GM12865 (cell line): ENCODE data around the gene TEDC1.

ENCODE experiments used
- DNase-seq: peaks from one replicate; pipeline ENCODE4 v3.0.0; 2010; ENCODE audit warnings: low read depth
- H3K4me3 ChIP-seq: 2 replicates; pipeline ENCODE4 v1.5.1; 2011; ENCODE audit warnings: mild to moderate bottlenecking, low read depth, low read length, control low read depth
- TF ChIP-seq, protein P1 (sequence below): IDR thresholded peaks from 2 replicates; pipeline ENCODE4 v1.5.1; 2011; ENCODE audit warnings: low read length, control low read depth, low read depth, inconsistent platforms; ENCODE audit not compliant: insufficient read depth; ENCODE audit errors: missing control alignments

Gene TEDC1

GRCh38 chr14:105474483-105475268, 16.4 kb upstream of the TEDC1 start, which contains the start of gene CRIP2:
Gene CRIP2 (plus strand): TSS chr14:105474821. CDS start chr14:105474863, 42 bp downstream.
- peak within 1 kb of the TSS; percentile 38 for H3K4me3 ChIP-seq
- TF ChIP-seq, protein P1, sequence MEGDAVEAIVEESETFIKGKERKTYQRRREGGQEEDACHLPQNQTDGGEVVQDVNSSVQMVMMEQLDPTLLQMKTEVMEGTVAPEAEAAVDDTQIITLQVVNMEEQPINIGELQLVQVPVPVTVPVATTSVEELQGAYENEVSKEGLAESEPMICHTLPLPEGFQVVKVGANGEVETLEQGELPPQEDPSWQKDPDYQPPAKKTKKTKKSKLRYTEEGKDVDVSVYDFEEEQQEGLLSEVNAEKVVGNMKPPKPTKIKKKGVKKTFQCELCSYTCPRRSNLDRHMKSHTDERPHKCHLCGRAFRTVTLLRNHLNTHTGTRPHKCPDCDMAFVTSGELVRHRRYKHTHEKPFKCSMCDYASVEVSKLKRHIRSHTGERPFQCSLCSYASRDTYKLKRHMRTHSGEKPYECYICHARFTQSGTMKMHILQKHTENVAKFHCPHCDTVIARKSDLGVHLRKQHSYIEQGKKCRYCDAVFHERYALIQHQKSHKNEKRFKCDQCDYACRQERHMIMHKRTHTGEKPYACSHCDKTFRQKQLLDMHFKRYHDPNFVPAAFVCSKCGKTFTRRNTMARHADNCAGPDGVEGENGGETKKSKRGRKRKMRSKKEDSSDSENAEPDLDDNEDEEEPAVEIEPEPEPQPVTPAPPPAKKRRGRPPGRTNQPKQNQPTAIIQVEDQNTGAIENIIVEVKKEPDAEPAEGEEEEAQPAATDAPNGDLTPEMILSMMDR, result no peak
- no peak for DNase-seq

GRCh38 chr14:105475269-105476096, 15.6 kb upstream of the TEDC1 start:
- H3K4me3 ChIP-seq, result no peak overlapping the region
- DNase-seq, result no peak
- TF ChIP-seq, protein P1, result no peak

DNA sequence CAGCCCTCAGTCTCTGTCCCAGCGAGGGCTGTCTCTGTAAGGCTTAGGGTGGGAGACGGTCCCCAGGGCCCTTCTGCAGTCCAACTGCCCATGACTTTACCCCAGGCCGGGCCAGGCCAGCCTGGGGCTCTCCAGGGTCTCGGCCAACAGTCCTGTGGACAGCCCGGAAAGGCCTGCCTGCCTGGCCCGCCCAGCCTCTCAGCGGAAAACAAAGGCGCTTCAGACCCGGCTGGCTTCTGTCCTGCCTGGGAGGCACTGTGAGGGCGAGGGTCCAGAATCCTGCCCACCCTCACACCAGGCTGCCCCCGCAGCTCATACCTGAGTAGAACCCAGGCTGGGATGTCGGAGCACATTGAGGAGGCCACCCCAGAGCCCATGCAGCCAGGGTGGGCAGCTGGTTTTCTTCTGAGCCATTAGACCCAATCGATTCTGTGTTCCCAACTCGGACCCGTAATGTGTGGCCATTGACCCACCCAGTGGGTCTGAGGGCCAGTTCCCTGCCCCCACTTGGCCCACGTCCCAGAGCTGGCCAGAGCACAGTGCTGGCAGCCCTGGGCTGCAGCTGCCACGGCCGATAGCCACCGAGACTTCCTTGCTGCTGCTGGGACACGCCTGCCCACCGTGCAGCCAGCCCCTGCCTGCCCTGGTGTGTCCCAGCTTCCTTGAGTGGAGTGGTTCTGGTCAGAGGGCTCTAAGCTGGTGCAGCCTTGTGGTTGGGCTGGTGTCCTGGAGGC, 14.8 kb upstream of the TEDC1 start:
- H3K4me3 ChIP-seq, result no peak overlapping the region
- TF ChIP-seq, protein P1, result no peak
- no peak for DNase-seq

GRCh38 chr14:105476831-105477659, 14.0 kb upstream of the TEDC1 start:
- no peak for DNase-seq
- no peak overlapping the region for H3K4me3 ChIP-seq
- TF ChIP-seq, protein P1, result no peak

DNA sequence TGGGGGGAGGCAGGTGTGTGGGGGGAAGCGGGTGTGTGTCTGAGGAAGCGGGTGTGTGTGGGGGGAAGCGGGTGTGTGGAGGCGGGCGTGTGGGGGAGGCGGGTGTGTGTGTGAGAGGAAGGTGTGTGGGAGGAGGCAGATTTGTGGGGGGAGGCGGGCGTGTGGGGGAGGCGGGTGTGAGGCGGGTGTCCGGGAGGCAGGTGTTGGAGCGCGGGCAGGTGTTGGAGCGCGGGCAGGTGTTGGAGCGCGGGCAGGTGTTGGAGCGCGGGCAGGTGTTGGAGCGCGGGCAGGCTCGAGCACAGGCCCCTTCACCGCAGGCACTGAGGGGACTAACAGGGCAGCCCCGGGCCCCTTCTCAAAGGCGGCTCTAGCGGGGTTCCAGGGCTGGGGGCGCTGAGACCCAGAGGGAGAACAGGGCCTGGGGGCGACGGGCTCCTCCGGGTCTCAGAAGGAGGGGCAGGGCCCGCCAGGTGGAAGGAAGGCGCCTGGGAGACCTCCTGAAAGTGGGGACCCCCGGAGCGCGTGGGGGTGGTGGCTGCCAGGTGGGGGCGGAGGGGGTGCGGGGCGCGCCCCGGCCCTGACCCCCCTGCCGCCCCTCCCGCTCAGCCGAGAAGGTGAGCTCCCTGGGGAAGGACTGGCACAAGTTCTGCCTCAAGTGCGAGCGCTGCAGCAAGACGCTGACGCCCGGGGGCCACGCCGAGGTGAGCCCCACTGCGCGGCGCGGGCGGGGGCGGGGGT, 13.2 kb upstream of the TEDC1 start:
- no peak for DNase-seq
- TF ChIP-seq, protein P1, result no peak
- no peak overlapping the region for H3K4me3 ChIP-seq
